ENCODE measurements around the gene ADAM15. TPM values are rescaled to one million over a fixed set of nuclear protein-coding genes. Genes with fewer than 3 reads are reported as not detected.
A peak's percentile ranks its signal among the peaks of the same experiment; 100 is the strongest.

ADAM15 gene
- total RNA-seq, 2 experiments from 2014 or later, result 54.3 to 60.5 TPM

GRCh38 chr1:155012026-155012546 is 39.0 kb upstream of the ADAM15 start:
- no peaks in the 10 kb centered on the region for H3K27me3 Mint-ChIP-seq
- CTCF ChIA-PET, result interaction anchor here (1.0 to 9.8 kb wide), 5 partner anchors 15 to 73 kb away, joined by 3 to 144 read pairs (median 5); partner anchors contain the start of genes LENEP and PYGO2
- no peaks in the 10 kb centered on the region for H3K9me3 Mint-ChIP-seq
- H3K36me3 Mint-ChIP-seq, result peaks cover 53% of the 10 kb centered on the region
- peak overlapping the region; percentile 99 for H3K27ac Mint-ChIP-seq
- intact Hi-C loops (cut with micrococcal nuclease), result no loop called here
- H3K4me1 Mint-ChIP-seq (ENCODE audit: low read depth), result peaks cover 72% of the 10 kb centered on the region
- peak overlapping the region; percentile 63 for H3K4me3 Mint-ChIP-seq
- peak; percentile 78 for DNase-seq
- POLR2A ChIA-PET, result interaction anchor here (1.4 kb wide), 1 partner anchor 8 kb away, joined by 3 read pairs; no protein-coding TSS in a partner anchor

DNA sequence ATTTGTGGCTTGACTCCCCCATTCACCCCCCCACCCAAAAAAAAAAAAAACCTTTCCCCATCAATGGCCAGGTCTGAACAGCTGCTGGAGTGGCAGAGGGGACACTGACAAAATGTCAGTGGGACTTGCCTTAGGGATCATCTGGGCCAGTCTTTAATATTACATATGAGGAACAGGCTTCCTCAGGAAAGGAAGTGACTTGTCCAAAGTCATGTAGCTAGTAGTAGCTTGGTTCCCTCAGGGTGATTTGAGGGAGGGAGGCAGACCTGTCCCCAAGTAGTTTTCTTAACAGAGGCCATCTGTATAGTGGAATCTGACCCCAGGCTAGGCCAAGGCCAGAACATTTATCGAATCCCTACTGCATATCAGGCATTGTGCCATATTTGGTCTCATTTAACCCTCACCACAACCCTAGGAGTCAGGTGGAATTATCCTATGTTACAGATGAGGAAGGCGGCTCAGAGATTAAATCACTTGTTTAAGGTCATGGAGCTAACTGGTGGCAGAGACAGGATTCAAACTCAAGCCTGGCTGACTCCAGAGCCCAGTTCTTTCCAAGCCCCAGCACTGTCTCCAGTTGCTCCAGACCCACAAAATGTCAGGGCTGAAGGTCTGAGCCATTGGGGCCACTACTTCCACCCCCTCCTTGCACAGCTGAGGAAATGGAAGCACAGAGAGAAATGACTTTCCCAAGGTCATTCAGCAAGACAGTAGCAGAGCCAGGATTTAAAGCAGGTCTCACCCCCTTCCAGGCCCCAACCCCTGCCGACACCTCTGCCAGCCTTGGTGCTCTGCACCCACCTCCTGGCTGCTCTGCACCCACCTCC is 38.1 kb upstream of the ADAM15 start:
- H3K36me3 Mint-ChIP-seq, result peaks cover 56% of the 10 kb centered on the region
- H3K4me1 Mint-ChIP-seq (ENCODE audit: low read depth), result peaks cover 72% of the 10 kb centered on the region
- ChIA-PET CTCF (interaction anchor here (1.0 to 9.8 kb wide), 5 partner anchors 16 to 72 kb away, joined by 3 to 144 read pairs (median 5); partner anchors contain the start of genes LENEP and PYGO2), POLR2A (interaction anchor here (0.6 to 1.4 kb wide), 2 partner anchors 9 to 559 kb away, joined by 3 read pairs; no protein-coding TSS in a partner anchor)
- no peaks in the 10 kb centered on the region for H3K27me3 Mint-ChIP-seq
- H3K27ac Mint-ChIP-seq, result peak overlapping the region; percentile 99
- DNase-seq, result no peak
- peak overlapping the region; percentile 63 for H3K4me3 Mint-ChIP-seq
- intact Hi-C loops (cut with micrococcal nuclease), result no loop called here
- H3K9me3 Mint-ChIP-seq, result no peaks in the 10 kb centered on the region

DNA sequence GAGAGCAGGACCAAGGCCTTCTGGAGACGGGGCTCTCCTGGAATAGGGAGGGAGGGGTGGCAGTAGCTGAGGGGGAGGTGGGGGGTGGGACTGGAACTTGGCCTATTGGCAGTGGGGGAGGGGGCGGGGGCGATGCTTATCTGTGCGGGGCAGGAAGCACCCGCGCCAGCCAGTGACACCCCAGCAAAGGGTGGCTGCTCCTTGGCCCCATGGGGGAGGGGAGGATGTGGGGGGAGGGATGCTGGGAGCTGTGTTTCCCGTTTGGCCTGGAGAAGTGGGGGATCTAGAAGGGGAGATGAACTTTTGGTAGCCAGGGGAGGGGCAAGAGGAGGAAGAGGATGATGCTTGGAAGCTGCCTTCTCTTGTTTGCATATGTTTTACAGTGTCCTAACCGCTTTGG is 37.5 kb upstream of the ADAM15 start:
- POLR2A ChIA-PET, result interaction anchor here (0.6 to 1.4 kb wide), 2 partner anchors 10 to 847 kb away, joined by 3 to 5 read pairs; no protein-coding TSS in a partner anchor
- CTCF ChIA-PET, result interaction anchor here (0.6 to 9.8 kb wide), 4 partner anchors 16 to 67 kb away, joined by 3 to 144 read pairs (median 5); partner anchors contain the start of genes ADAM15, LENEP and PYGO2
- DNase-seq, result peak; percentile 48
- H3K27me3 Mint-ChIP-seq, result no peaks in the 10 kb centered on the region
- peaks cover 68% of the 10 kb centered on the region for H3K4me1 Mint-ChIP-seq (ENCODE audit: low read depth)
- intact Hi-C loops (cut with micrococcal nuclease), result no loop called here
- H3K9me3 Mint-ChIP-seq, result no peaks in the 10 kb centered on the region
- H3K27ac Mint-ChIP-seq, result peak overlapping the region; percentile 99
- H3K36me3 Mint-ChIP-seq, result peaks cover 56% of the 10 kb centered on the region
- H3K4me3 Mint-ChIP-seq, result peak overlapping the region; percentile 48

DNA sequence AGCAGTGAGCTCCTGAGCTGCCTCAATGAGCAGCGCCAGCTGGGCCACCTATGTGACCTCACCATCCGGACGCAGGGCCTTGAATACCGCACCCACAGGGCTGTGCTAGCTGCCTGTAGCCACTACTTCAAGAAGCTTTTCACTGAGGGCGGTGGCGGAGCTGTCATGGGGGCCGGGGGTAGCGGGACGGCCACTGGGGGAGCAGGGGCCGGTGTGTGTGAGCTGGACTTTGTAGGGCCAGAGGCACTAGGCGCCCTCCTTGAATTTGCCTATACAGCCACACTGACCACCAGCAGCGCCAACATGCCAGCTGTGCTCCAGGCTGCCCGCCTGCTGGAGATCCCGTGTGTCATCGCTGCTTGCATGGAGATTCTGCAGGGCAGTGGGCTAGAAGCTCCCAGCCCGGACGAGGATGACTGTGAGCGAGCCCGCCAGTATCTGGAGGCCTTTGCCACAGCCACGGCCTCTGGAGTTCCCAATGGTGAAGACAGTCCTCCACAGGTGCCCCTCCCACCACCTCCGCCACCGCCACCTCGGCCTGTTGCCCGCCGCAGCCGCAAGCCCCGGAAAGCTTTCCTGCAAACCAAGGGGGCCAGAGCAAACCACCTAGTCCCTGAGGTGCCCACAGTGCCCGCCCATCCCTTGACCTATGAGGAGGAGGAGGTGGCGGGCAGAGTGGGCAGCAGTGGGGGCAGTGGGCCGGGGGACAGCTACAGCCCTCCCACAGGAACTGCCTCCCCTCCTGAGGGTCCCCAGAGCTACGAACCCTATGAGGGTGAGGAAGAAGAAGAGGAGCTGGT is 36.2 kb upstream of the ADAM15 start:
- H3K4me3 Mint-ChIP-seq, result no peak overlapping the region
- intact Hi-C loops (cut with micrococcal nuclease), result no loop called here
- no peak for DNase-seq
- POLR2A ChIA-PET, result interaction anchor here (1.0 to 4.9 kb wide), 7 partner anchors 8 to 79 kb away, joined by 3 to 35 read pairs (median 10); partner anchors contain the start of genes FLAD1, LENEP and PMVK
- peaks cover 50% of the 10 kb centered on the region for H3K36me3 Mint-ChIP-seq
- no peak overlapping the region for H3K27ac Mint-ChIP-seq
- H3K27me3 Mint-ChIP-seq, result no peaks in the 10 kb centered on the region
- CTCF ChIA-PET, result interaction anchor here (0.6 to 9.8 kb wide), 13 partner anchors 7 to 455 kb away, joined by 3 to 144 read pairs (median 8); partner anchors contain the start of genes ADAM15, CKS1B, FLAD1 and LENEP
- H3K4me1 Mint-ChIP-seq (ENCODE audit: low read depth), result peaks cover 77% of the 10 kb centered on the region
- no peaks in the 10 kb centered on the region for H3K9me3 Mint-ChIP-seq

DNA sequence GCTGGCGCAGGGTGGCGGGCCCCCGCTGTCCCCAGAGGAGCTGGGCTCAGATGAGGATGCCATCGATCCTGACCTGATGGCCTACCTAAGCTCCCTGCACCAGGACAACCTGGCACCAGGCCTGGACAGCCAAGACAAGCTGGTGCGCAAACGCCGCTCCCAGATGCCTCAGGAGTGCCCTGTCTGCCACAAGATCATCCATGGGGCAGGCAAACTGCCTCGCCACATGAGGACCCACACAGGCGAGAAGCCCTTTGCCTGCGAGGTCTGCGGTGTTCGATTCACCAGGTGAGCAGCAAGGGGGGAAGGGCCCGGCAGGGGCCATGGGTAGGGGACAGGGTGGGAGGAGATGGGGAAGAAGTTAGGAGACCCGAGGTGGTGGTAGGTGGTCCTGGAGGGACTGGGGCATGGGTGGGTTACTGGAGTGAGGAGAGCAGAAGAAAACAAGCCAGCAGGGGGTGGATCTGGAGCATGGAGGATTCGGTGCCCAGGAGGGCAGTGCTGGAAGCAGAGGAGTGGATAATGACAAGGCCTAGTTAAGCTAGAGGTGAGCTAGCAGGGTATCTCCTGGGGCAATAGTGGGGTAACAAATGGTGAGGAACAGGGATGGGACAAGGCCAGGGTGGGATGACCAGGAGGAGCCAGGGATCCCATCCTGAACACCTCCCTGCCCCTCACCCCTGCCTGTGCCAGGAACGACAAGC is 35.4 kb upstream of the ADAM15 start:
- Mint-ChIP-seq H3K27ac (peak overlapping the region; percentile 70), H3K9me3 (no peaks in the 10 kb centered on the region), H3K4me1 (ENCODE audit: low read depth) (peaks cover 76% of the 10 kb centered on the region), H3K27me3 (no peaks in the 10 kb centered on the region), H3K36me3 (peaks cover 43% of the 10 kb centered on the region), H3K4me3 (peak overlapping the region; percentile 33)
- no peak for DNase-seq
- POLR2A ChIA-PET, result interaction anchor here (0.6 to 4.9 kb wide), 10 partner anchors 8 to 79 kb away, joined by 3 to 35 read pairs (median 8); partner anchors contain the start of genes ADAM15, FLAD1, LENEP and PMVK
- CTCF ChIA-PET, result interaction anchor here (0.8 to 9.8 kb wide), 14 partner anchors 8 to 137 kb away, joined by 3 to 144 read pairs (median 12); partner anchors contain the start of genes ADAM15, CKS1B, FLAD1 and LENEP
- intact Hi-C loops (cut with micrococcal nuclease), result no loop called here

GRCh38 chr1:155016231-155016831 is 34.8 kb upstream of the ADAM15 start:
- H3K27me3 Mint-ChIP-seq, result no peaks in the 10 kb centered on the region
- peaks cover 40% of the 10 kb centered on the region for H3K36me3 Mint-ChIP-seq
- POLR2A ChIA-PET, result interaction anchor here (0.6 to 4.9 kb wide), 12 partner anchors 9 to 80 kb away, joined by 3 to 35 read pairs (median 6); partner anchors contain the start of genes ADAM15, CKS1B, FLAD1 and LENEP
- peak overlapping the region; percentile 70 for H3K27ac Mint-ChIP-seq
- peak; percentile 50 for DNase-seq
- peaks cover 71% of the 10 kb centered on the region for H3K4me1 Mint-ChIP-seq (ENCODE audit: low read depth)
- CTCF ChIA-PET, result interaction anchor here (0.6 to 9.8 kb wide), 22 partner anchors 9 to 151 kb away, joined by 3 to 144 read pairs (median 10); partner anchors contain the start of genes ADAM15, CKS1B, EFNA4 and FLAD1
- H3K4me3 Mint-ChIP-seq, result peak overlapping the region; percentile 33
- no peaks in the 10 kb centered on the region for H3K9me3 Mint-ChIP-seq
- intact Hi-C loops (cut with micrococcal nuclease), result no loop called here

DNA sequence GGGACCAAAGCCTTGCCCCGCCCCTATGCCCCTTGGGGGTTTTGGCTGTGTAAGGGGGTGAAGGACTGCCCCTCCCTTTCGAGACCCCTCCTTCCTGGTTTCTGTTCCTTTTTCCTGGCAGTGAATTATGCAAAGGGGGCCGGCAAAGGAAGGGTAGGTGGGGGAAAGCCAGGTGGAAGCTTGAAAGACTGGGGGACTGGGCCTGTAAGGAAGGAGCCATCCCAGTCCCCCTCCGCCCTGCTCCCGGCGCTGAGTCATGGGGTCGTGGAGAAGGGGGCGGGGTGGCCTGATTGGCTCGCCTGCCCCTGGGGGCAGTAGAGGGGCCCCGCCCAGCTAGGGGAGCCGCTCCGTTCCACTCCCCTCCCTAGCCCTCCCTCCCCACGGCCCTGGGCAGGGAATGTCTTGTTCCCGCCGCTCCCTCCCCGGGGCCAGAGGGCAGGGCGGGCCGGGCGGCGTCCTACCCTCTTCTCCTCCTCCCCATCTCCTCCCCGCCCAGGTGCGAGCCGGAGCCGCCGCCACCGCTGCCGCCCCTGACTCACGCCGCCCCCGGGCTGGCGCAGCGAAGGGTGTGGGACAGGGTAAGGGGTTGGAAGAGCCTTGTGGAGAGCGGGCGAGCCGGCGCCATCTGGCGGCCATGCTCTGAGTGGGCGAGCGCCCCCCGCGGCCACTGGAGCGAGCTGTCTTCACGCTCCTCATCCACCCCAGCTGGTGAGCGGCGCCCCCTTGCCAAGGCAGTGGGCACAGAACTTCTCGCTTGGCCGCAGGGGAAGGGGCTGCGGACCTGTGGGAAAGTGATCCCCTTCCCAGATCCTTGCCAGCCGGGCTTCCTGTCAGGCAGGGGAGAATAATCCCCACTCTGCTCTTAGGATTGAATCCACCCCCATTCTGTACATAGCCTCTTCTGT is 33.8 kb upstream of the ADAM15 start:
- Mint-ChIP-seq H3K4me1 (ENCODE audit: low read depth) (peaks cover 63% of the 10 kb centered on the region), H3K9me3 (no peaks in the 10 kb centered on the region), H3K4me3 (peak overlapping the region; percentile 37), H3K36me3 (peaks cover 40% of the 10 kb centered on the region), H3K27me3 (no peaks in the 10 kb centered on the region), H3K27ac (peak overlapping the region; percentile 78)
- ChIA-PET CTCF (interaction anchor here (0.6 to 9.8 kb wide), 45 partner anchors 10 to 619 kb away, joined by 3 to 144 read pairs (median 4); partner anchors contain the start of genes ADAM15, CKS1B, DCST1 and DCST2), POLR2A (interaction anchor here (0.8 to 4.9 kb wide), 10 partner anchors 10 to 81 kb away, joined by 3 to 35 read pairs (median 8); partner anchors contain the start of genes CKS1B, FLAD1, LENEP and PBXIP1)
- DNase-seq, result peak; percentile 97
- intact Hi-C loops (cut with micrococcal nuclease), result loop anchor here (1.0 kb wide), 4 partner anchors 9 to 55 kb away; partner anchors contain the start of genes FLAD1 and ZBTB7B

DNA sequence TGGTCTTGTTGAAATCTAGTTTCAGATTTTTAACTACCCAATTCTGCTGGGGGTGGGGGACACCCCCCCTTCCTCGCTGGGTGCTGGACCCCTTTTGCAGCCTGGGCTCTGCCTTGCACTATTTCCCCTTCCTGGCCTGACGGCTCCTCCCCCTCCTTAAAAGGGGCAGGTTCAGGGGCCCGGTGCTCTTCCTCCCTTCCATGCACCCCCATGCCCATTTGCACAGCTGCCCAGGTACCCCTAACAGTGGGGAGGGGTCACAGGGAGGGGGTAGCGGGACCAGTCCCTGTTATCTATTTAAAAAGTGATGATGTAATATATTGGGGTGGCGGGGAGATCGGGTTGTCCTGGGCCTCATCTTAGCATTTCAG is 33.2 kb upstream of the ADAM15 start:
- peaks cover 35% of the 10 kb centered on the region for H3K36me3 Mint-ChIP-seq
- ChIA-PET POLR2A (interaction anchor here (1.2 to 4.9 kb wide), 9 partner anchors 11 to 81 kb away, joined by 4 to 35 read pairs (median 8); partner anchors contain the start of genes ADAM15, CKS1B, FLAD1 and LENEP), CTCF (interaction anchor here (0.6 to 9.8 kb wide), 41 partner anchors 10 to 620 kb away, joined by 3 to 144 read pairs (median 4); partner anchors contain the start of genes ADAM15, CKS1B, DCST1 and DCST2)
- no peak for DNase-seq
- no peaks in the 10 kb centered on the region for H3K9me3 Mint-ChIP-seq
- peaks cover 60% of the 10 kb centered on the region for H3K4me1 Mint-ChIP-seq (ENCODE audit: low read depth)
- intact Hi-C loops (cut with micrococcal nuclease), result loop anchor here (1.0 kb wide), 4 partner anchors 10 to 56 kb away; partner anchors contain the start of genes FLAD1 and ZBTB7B
- H3K27ac Mint-ChIP-seq, result peak overlapping the region; percentile 57
- H3K4me3 Mint-ChIP-seq, result peak overlapping the region; percentile 36
- H3K27me3 Mint-ChIP-seq, result no peaks in the 10 kb centered on the region

DNA sequence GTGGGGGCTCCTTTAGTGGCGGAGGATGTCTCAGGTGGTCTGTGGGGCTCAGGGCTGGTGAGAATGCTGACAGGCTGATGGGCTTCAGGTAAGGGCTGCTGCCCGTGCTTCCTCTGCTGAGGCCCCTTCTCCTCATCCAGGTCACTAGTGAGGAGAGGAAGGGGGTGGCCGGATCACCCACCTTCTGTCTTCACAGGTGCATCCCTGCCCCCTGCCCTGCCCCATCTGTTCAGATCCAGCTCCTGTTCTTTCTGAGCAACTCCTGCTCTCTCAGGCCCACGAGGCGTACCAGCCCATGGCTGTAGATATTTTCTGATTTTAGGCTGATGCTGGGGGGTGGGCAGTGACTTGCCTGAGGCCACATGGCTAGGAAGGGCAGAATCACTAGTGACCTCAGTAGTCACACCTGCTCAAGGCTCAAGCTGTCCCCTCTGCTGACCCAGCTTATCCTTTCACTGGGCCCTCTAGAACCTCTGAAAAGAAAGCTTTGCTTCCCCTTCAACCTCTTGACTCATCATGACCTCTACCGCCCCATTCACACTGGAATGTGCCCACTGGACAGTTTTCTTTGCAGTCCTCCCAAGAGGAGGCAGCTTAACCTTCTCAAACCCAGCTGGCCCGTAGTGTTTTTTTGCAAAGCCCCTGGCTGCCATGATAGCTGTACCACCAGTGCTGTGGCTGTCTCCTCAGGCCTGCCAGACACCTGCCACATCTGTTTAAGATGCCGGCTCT is 32.3 kb upstream of the ADAM15 start:
- CTCF ChIA-PET, result interaction anchor here (0.8 to 9.8 kb wide), 17 partner anchors 22 to 459 kb away, joined by 3 to 144 read pairs (median 5); partner anchors contain the start of genes ADAM15, EFNA4, LENEP and PBXIP1
- Mint-ChIP-seq H3K4me1 (ENCODE audit: low read depth) (peaks cover 53% of the 10 kb centered on the region), H3K27ac (peak overlapping the region; percentile 57), H3K36me3 (peaks cover 29% of the 10 kb centered on the region), H3K4me3 (no peak overlapping the region), H3K9me3 (no peaks in the 10 kb centered on the region), H3K27me3 (no peaks in the 10 kb centered on the region)
- intact Hi-C loops (cut with micrococcal nuclease), result no loop called here
- POLR2A ChIA-PET, result interaction anchor here (0.8 to 4.9 kb wide), 6 partner anchors 9 to 82 kb away, joined by 3 to 31 read pairs (median 4); partner anchors contain the start of genes ADAM15, FLAD1 and PMVK
- no peak for DNase-seq
